Bronchial epithelial cell (primary cell): ENCODE data around the gene TP53I11. TPM values are rescaled to one million over a fixed set of nuclear protein-coding genes. Genes with fewer than 3 reads are reported as not detected.

Experiments used
- DNase-seq: peaks from one replicate; pipeline ENCODE4 v3.0.0-alpha.2; 2010; ENCODE audit warnings: low read depth
- FAIRE-seq: peaks from 2 replicates; lab custom pipeline; 2011; peaks lifted over from hg19 to GRCh38; lab: Jason Lieb, UNC
- H3K27me3 ChIP-seq: 2 replicates; pipeline ENCODE4 v1.5.1; 2011; ENCODE audit warnings: low read length; ENCODE audit not compliant: control insufficient read depth, insufficient read depth
- H3K36me3 ChIP-seq: 2 replicates; pipeline ENCODE4 v1.5.1; 2011; ENCODE audit warnings: low read length; ENCODE audit not compliant: control insufficient read depth, insufficient read depth
- H3K4me3 ChIP-seq: 2 replicates; pipeline ENCODE4 v1.5.1; 2011; ENCODE audit warnings: mild to moderate bottlenecking, low read depth, low read length, control low read depth
- total RNA-seq: library from RNA; depleted of rRNA; stranded (reverse); fragments of >200 nt; gene quantifications from 2 replicates; pipeline ENCODE4 v1.2.1, GENCODE V29; 2014
- TF ChIP-seq, protein P1 (sequence below): IDR thresholded peaks from 2 replicates; pipeline ENCODE4 v1.5.1; 2011; ENCODE audit warnings: mild to moderate bottlenecking, moderate library complexity, low read length, control low read depth, inconsistent platforms; ENCODE audit not compliant: insufficient read depth, severe bottlenecking

TP53I11 gene
- total RNA-seq, 1 donor from 2014 or later = 1.8 TPM

DNA sequence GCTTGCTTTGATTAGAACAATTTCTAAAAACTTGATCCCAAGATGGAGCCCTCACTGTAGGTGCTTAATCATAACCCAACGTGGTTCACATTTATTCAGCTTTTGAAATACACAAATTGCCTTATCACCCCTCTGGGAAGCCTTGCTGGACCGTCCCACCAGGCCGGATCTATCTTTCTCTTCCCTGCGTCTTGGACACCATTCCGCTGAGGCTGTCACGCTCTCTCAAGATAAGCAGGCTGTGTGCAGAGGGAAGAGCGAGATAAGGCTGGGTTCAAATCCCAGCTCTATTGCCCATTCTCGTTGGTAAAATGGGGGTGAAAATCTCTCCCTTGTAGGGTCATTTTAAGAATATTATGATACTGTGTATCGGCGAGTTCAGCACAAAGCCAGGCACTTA lies 20.5 kb upstream of the TP53I11 start:
- DNase-seq = no peak
- no peak for FAIRE-seq
- Histone ChIP-seq H3K36me3 (no peaks in the 10 kb centered on the region), H3K27me3 (peaks cover 2% of the 10 kb centered on the region), H3K4me3 (no peak overlapping the region)
- TF ChIP-seq, protein P1, sequence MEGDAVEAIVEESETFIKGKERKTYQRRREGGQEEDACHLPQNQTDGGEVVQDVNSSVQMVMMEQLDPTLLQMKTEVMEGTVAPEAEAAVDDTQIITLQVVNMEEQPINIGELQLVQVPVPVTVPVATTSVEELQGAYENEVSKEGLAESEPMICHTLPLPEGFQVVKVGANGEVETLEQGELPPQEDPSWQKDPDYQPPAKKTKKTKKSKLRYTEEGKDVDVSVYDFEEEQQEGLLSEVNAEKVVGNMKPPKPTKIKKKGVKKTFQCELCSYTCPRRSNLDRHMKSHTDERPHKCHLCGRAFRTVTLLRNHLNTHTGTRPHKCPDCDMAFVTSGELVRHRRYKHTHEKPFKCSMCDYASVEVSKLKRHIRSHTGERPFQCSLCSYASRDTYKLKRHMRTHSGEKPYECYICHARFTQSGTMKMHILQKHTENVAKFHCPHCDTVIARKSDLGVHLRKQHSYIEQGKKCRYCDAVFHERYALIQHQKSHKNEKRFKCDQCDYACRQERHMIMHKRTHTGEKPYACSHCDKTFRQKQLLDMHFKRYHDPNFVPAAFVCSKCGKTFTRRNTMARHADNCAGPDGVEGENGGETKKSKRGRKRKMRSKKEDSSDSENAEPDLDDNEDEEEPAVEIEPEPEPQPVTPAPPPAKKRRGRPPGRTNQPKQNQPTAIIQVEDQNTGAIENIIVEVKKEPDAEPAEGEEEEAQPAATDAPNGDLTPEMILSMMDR = no peak

GRCh38 chr11:44970293-44970692 lies 19.6 kb upstream of the TP53I11 start:
- Histone ChIP-seq H3K27me3 (peaks cover 2% of the 10 kb centered on the region), H3K36me3 (no peaks in the 10 kb centered on the region), H3K4me3 (no peak overlapping the region)
- no peak for FAIRE-seq
- DNase-seq = no peak
- TF ChIP-seq, protein P1 = no peak

DNA sequence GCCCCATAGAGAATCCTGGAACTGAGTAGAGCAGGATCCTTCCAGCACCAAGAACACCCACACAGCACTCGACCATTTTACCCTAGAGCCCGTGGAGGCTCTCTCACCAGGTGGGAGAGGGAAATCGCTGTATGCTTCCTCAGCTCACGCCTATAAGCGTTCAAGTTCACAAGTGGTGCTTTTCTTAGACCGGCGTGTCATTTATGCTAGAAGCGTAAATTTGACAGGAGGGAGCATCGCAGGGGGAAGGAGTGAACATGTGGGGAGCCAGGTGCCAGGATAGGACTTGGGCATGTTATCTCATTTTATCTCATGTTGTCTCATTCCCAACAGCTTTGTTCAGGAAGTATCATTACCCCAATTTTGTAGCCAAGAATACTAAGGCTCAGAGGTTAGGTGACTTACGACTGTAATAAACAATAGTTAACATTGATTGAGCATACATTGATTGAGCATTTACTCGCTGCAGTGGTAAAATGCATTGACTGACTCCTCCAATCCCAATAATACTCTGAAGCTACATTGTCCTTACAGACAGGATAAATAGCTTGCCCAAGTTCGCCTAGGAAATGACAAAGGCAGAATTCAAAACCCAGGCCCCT lies 19.1 kb upstream of the TP53I11 start:
- TF ChIP-seq, protein P1 = no peak
- Histone ChIP-seq H3K4me3 (no peak overlapping the region), H3K36me3 (no peaks in the 10 kb centered on the region), H3K27me3 (peaks cover 2% of the 10 kb centered on the region)
- FAIRE-seq (no peak), DNase-seq (no peak)

GRCh38 chr11:44968510-44968909 lies 17.8 kb upstream of the TP53I11 start:
- DNase-seq = no peak
- TF ChIP-seq, protein P1 = no peak
- H3K36me3 ChIP-seq = no peaks in the 10 kb centered on the region
- H3K27me3 ChIP-seq = peaks cover 6% of the 10 kb centered on the region
- H3K4me3 ChIP-seq = no peak overlapping the region
- FAIRE-seq = no peak

GRCh38 chr11:44967930-44968496 lies 17.3 kb upstream of the TP53I11 start:
- Histone ChIP-seq H3K4me3 (no peak overlapping the region), H3K36me3 (no peaks in the 10 kb centered on the region), H3K27me3 (peaks cover 6% of the 10 kb centered on the region)
- DNase-seq (no peak), FAIRE-seq (no peak)
- TF ChIP-seq, protein P1 = no peak
